HEK293T (cell line): ENCODE data around the gene NMT1.

Experiments used
- ARNT ChIP-seq: fragments of 450-650 bp; IDR thresholded peaks from 2 replicates; pipeline ENCODE4 v1.6.1; 2017; ENCODE audit warnings: mild to moderate bottlenecking
- ELF4 ChIP-seq: fragments of 450-650 bp; IDR thresholded peaks from 2 replicates; pipeline ENCODE4 v1.6.1; 2017; ENCODE audit warnings: antibody characterized with exemption
- FOXM1 ChIP-seq: fragments of 450-650 bp; IDR thresholded peaks from 2 replicates; pipeline ENCODE4 v1.6.1; 2017; ENCODE audit warnings: mild to moderate bottlenecking, borderline replicate concordance
- PKNOX1 ChIP-seq: fragments of 450-650 bp; IDR thresholded peaks from 2 replicates; pipeline ENCODE4 v1.6.1; 2016
- SUZ12 ChIP-seq: fragments of 450-650 bp; IDR thresholded peaks from 2 replicates; pipeline ENCODE4 v1.6.1; 2016; ENCODE audit warnings: mild to moderate bottlenecking
- TARDBP ChIP-seq: fragments of 450-650 bp; IDR thresholded peaks from 2 replicates; pipeline ENCODE4 v1.6.1; 2016

GRCh38 chr17:45043813-45044540, 17.1 kb upstream of the NMT1 start:
- no peak for TF ChIP-seq FOXM1
- TF ChIP-seq ARNT, result no peak
- TF ChIP-seq ELF4, result no peak
- TF ChIP-seq SUZ12, result no peak
- no peak for TF ChIP-seq PKNOX1
- TF ChIP-seq TARDBP, result no peak
